Activated CD8-positive, alpha-beta memory T cell treated with anti-CD3 and anti-CD28 coated beads, Interleukin-2, amount 10 ng/mL, durations not matched to agents 7 days and 5 days (primary cell): ENCODE measurements around the gene SCYL1. TPM values are rescaled to one million over a fixed set of nuclear protein-coding genes. Genes with fewer than 3 reads are reported as not detected.

Source experiments
- ATAC-seq: fragments of 150-1000 bp; cut with Tn5 transposase; one replicate; pipeline ENCODE4 v1.10.0; 2021; ENCODE audit warnings: moderate library complexity
- CTCF ChIA-PET: fragments of 350-600 bp; sonication (Branson Sonifier 250); formaldehyde crosslinking; loops from one replicate; lab custom pipeline; 2021; ENCODE audit warnings: antibody characterized with exemption; lab: Charles Lee
- DNase-seq: peaks from one replicate; pipeline ENCODE4 v3.0.0-alpha.2; 2020
- H3K27ac Mint-ChIP-seq: one replicate; pipeline ENCODE4 v1.8.0; 2021; ENCODE audit warnings: mild to moderate bottlenecking, mixed read lengths
- H3K27me3 Mint-ChIP-seq: one replicate; pipeline ENCODE4 v1.8.0; 2021; ENCODE audit warnings: mixed read lengths
- H3K36me3 Mint-ChIP-seq: one replicate; pipeline ENCODE4 v1.8.0; 2021; ENCODE audit warnings: mild to moderate bottlenecking, mixed read lengths
- H3K4me1 Mint-ChIP-seq: one replicate; pipeline ENCODE4 v1.8.0; 2021; ENCODE audit warnings: mixed read lengths
- H3K4me3 Mint-ChIP-seq: one replicate; pipeline ENCODE4 v1.8.0; 2021; ENCODE audit warnings: mild to moderate bottlenecking, moderate library complexity, mixed read lengths
- H3K9me3 Mint-ChIP-seq: one replicate; pipeline ENCODE4 v1.8.0; 2022; ENCODE audit warnings: low read depth, mixed read lengths
- total RNA-seq, 2 experiments: library from RNA; stranded (reverse); gene quantifications; one replicate each; pipeline ENCODE4 v1.2.3, GENCODE V29; 2021

Gene SCYL1
- total RNA-seq, 2 experiments from 2014 or later, result 68.0 to 76.7 TPM

DNA sequence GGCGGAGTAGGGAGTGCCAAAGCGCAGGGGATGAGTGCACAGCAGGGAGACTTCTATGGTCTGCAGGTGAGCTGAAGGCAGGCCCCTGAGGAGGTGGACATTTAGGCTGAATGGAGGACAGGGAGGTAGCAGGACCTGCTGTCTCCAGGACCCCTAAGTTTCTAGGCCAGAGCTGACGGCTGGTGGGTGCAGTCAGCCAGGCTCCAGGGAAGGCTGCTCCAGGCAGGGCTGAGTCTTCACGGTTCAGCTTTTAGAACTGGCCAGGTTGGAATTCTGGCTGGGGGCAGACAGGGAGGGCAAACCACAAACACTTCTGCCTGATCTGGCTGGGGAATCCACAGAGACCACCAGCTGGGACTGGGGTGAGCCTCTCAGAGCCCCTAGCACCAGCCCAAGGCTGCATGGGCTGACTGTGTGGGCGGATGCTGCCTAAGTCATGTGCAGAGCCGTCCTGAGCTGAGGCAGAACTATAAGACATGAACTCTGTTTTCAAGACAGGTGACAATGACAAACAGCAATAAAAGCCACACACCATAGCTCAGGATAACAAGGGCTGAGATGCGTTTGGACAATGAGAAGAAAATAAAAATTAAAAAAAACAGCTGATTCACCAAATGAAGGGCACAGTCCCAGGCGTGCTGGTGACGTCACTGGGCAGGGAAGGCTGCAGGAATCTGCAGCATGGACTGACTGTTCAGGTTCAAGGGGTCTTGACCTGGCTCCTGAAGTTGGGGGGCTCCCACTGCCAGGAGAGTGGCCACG is 36.4 kb upstream of the SCYL1 start:
- no peak overlapping the region for H3K27ac Mint-ChIP-seq
- ATAC-seq (no peak), DNase-seq (no peak)
- no peaks in the 10 kb centered on the region for H3K9me3 Mint-ChIP-seq
- CTCF ChIA-PET, result interaction anchor here (1.4 to 3.5 kb wide), 4 partner anchors 11 to 73 kb away, joined by 5 to 23 read pairs (median 8); no protein-coding TSS in a partner anchor
- no peak overlapping the region for H3K4me3 Mint-ChIP-seq
- peaks cover 5% of the 10 kb centered on the region for H3K27me3 Mint-ChIP-seq
- H3K36me3 Mint-ChIP-seq, result no peaks in the 10 kb centered on the region
- peaks cover 19% of the 10 kb centered on the region for H3K4me1 Mint-ChIP-seq

DNA sequence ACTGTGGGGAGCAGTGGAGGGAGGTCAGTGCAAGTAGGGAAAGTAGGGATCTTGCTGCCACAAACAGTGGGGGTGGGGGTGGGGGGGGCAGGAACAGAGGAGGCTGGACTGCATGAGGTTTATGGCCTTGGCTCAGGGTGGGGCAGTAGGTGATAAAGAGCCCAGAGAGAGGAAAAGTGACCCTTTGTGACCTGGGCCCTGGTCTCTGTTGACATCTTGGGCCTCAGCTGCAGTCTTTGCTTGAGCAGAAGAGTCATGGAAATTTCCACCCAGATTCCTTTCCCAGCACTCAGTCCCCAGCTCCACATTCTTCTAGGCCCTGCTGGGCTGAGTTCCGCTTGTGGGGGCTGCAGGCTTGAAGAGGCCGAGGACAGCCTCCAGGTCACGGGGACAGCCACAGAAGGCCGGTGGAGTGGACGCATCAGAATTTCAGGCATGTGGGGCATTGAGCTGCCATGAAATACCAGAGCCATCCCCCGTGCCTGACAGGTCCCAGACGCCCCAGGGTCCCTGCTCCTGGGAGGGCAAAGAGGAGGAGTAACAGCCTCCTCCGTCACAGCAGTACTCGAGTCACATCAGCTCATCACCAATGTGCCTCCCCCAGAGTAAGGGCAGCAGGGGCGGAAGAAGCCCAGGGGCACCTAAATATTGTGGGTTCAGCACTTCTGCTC is 35.7 kb upstream of the SCYL1 start:
- no peaks in the 10 kb centered on the region for H3K36me3 Mint-ChIP-seq
- no peak for ATAC-seq
- H3K4me1 Mint-ChIP-seq, result peaks cover 24% of the 10 kb centered on the region
- CTCF ChIA-PET, result interaction anchor here (1.4 to 3.5 kb wide), 4 partner anchors 11 to 73 kb away, joined by 5 to 23 read pairs (median 8); no protein-coding TSS in a partner anchor
- no peak overlapping the region for H3K4me3 Mint-ChIP-seq
- peaks cover 3% of the 10 kb centered on the region for H3K27me3 Mint-ChIP-seq
- DNase-seq, result no peak
- H3K27ac Mint-ChIP-seq, result no peak overlapping the region
- no peaks in the 10 kb centered on the region for H3K9me3 Mint-ChIP-seq

DNA sequence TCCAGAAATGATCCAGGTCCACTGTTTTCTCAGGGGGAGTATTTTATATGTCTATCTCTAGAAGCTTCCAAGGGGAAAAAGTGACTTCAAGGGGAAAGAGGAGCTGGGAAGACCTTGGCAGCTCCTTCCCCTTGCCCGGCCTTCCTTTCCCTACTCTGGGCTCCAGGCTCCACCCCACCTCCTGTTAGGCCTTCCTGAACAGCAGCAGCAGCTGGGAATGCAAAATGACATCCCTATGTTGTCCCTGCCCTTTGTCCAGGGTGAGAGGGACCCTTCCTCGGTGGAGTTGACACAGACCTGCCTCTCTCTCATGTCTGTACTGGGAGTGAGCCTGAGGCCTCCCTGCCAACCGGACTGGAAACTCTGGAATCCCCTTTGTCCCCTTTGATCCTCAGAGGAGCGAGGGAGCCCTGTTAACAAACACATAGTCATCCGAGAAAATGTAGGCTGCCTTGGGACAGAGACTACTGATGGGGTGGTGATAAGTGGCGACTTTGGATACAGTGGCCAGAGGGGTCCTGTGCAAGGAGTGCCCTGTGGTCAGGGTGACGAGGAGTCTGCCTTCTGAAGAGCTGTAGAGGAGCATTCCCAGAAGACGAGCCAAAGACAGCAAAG is 35.1 kb upstream of the SCYL1 start:
- Mint-ChIP-seq H3K4me3 (no peak overlapping the region), H3K9me3 (no peaks in the 10 kb centered on the region), H3K4me1 (peaks cover 29% of the 10 kb centered on the region), H3K27me3 (peaks cover 3% of the 10 kb centered on the region), H3K36me3 (no peaks in the 10 kb centered on the region), H3K27ac (no peak overlapping the region)
- CTCF ChIA-PET, result interaction anchor here (1.4 to 1.8 kb wide), 3 partner anchors 18 to 74 kb away, joined by 3 to 7 read pairs (median 5); no protein-coding TSS in a partner anchor
- DNase-seq, result no peak
- no peak for ATAC-seq

DNA sequence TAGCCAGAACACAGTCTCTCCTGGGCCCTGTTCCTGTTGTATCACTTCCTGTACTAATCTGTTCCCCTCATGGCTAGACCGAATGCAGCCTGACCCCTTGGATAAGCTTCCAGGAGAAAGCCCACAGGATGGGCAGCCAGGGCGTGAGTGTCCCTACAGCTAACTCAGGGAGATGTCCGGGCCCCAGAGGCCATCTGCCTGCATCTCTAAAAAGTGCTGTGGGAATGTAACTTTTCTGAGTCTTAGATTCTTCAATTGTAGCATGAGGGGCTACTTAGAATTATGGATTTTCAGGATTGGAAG is 33.8 kb upstream of the SCYL1 start:
- Mint-ChIP-seq H3K36me3 (no peaks in the 10 kb centered on the region), H3K9me3 (no peaks in the 10 kb centered on the region), H3K27me3 (no peaks in the 10 kb centered on the region), H3K4me1 (peaks cover 34% of the 10 kb centered on the region), H3K4me3 (no peak overlapping the region), H3K27ac (no peak overlapping the region)
- CTCF ChIA-PET, result interaction anchor here (1.0 to 10.7 kb wide), 5 partner anchors 10 to 176 kb away, joined by 3 to 102 read pairs (median 3); no protein-coding TSS in a partner anchor
- DNase-seq (no peak), ATAC-seq (no peak)

DNA sequence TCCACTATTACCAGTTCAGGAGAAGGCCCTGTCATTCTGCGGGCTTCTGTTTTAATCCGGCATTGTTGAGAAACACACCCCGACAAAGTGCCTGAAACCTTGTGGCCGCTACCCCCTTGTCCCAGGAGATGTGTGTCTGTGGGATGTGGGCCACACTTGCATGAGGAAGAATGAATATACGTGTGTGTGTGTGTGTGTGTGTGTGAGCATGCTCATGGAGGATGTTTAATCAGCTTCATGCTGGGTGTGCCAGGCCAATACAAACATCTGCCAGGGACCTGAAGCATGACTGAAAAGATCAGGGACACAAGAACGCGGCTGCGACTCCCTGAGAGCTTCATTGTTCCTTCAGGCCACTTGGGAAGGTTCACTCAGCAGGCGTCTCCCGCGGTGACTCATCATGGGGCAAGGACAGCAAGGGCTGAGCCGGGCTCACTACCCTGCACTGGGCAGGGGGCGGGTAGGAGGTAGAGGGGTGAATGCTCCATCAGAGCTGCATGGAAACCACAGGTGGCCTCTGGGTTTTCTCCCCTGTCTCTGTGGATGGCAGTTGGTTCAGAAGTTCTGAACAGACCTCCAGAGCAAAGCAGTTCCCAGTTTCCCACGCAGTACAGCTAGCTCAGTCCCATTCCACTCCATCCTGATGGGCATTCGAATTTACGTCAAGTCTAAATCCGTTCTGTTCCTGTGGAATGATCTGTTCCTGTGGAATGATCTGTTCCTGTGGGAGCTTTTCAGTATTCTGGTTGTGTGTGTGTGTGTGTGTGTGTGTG is 33.1 kb upstream of the SCYL1 start:
- Mint-ChIP-seq H3K27ac (no peak overlapping the region), H3K9me3 (no peaks in the 10 kb centered on the region), H3K27me3 (no peaks in the 10 kb centered on the region), H3K4me3 (no peak overlapping the region), H3K4me1 (peaks cover 40% of the 10 kb centered on the region), H3K36me3 (no peaks in the 10 kb centered on the region)
- DNase-seq (no peak), ATAC-seq (no peak)
- CTCF ChIA-PET, result interaction anchor here (1.0 to 10.7 kb wide), 5 partner anchors 10 to 177 kb away, joined by 3 to 102 read pairs (median 3); no protein-coding TSS in a partner anchor

DNA sequence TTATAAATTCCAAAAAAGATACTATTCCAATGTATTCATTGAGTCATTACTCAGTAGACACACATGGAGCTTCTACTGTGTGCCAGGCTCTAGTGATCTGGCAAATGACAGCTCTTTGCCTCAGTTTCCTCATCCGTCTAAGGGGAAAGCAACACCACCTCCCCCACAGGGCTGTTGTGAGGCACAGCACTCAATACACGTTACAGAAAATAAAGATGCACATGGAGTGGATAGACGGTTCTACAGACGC is 32.6 kb upstream of the SCYL1 start:
- ATAC-seq, result no peak
- H3K4me3 Mint-ChIP-seq, result no peak overlapping the region

DNA sequence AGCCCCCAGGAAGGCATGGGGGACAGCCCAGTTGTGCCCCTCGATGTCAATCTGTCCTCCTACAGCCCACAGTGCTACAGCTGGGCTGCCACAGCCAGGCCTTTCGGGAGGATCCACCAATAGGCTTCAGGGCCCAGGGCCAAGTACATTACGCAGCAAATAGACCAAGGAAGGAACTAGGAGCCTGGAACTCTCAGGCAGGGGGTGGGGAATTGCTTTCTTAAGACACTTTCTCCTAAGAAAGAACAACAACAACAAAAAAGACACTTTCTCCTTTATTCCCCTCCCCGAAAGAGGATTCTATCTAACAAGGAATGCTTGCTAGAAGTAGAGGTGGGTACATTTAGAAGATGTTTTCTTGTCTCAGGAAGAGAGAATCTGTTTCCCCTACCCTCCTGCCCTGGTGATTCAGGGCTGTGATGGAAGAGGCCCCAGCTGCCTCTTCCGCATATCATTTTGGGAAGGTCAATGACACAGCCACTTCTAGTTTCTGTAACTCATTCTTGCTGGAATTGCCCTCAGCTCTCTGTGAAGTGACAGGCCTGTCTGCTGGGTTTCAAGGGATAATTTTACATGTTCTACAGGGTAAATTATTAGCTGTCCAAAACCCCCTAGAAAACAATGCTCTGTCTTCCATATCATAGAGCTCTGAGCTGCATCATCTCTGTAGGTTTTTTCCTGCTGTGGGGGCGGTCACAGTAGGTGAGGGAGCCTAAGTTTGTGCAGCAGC is 32.1 kb upstream of the SCYL1 start:
- ATAC-seq, result no peak
- H3K36me3 Mint-ChIP-seq, result no peaks in the 10 kb centered on the region
- CTCF ChIA-PET, result interaction anchor here (0.9 to 10.7 kb wide), 4 partner anchors 15 to 60 kb away, joined by 3 to 102 read pairs (median 4); no protein-coding TSS in a partner anchor
- no peaks in the 10 kb centered on the region for H3K9me3 Mint-ChIP-seq
- no peaks in the 10 kb centered on the region for H3K27me3 Mint-ChIP-seq
- DNase-seq, result no peak
- H3K27ac Mint-ChIP-seq, result peak overlapping the region; percentile 50
- H3K4me1 Mint-ChIP-seq, result peaks cover 43% of the 10 kb centered on the region
- no peak overlapping the region for H3K4me3 Mint-ChIP-seq

More for the DNA sequence above, 32.6 kb upstream of the SCYL1 start:
- DNase-seq, result no peak
- CTCF ChIA-PET, result interaction anchor here (1.0 to 10.7 kb wide), 3 partner anchors 9 to 20 kb away, joined by 3 to 102 read pairs (median 4); no protein-coding TSS in a partner anchor
- Mint-ChIP-seq H3K4me1 (peaks cover 45% of the 10 kb centered on the region), H3K27ac (no peak overlapping the region), H3K36me3 (no peaks in the 10 kb centered on the region), H3K9me3 (no peaks in the 10 kb centered on the region), H3K27me3 (no peaks in the 10 kb centered on the region)

DNA sequence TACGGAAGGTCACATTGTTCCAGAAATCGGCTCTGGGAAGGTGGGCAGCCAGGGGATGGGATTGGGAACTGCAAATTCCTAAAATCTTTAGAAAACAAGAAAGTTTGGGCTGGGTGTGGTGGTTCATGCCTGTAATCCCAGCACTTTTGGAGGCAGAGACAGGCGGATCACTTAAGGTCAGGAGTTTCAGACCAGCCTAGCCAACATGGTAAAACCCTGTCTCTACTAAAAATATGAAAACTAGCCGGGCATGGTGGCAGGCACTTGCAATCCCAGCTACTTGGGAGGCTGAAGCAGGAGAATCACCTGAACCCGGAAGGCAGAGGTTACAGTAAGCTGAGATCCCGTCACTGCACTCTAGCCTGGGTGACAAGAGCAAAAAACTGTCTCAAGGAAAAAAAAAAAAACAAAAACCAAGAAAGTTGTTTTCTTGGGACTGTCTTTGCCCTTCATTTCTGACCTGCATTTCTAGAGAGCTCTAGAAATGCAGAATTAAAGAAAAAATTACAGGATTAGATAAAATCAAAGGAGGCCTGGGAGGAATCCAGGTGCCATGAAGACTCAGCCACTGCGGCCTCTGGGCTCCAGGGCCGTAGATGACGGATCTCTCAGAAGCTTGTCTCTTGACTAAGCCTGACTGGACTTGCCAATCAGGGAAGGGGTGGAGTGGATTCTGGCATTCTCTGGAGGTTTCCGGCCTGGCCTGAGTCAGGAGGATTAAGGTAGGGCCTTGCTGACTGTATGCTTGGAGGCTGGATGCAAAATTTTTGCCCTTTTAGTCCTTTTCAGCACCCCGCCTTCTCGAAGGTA is 31.3 kb upstream of the SCYL1 start:
- DNase-seq (no peak), ATAC-seq (no peak)
- CTCF ChIA-PET, result interaction anchor here (0.9 to 19.1 kb wide), 4 partner anchors 15 to 75 kb away, joined by 3 to 489 read pairs (median 52); partner anchors contain the start of gene NEAT1
- H3K27me3 Mint-ChIP-seq, result no peaks in the 10 kb centered on the region
- peaks cover 1% of the 10 kb centered on the region for H3K36me3 Mint-ChIP-seq
- peaks cover 40% of the 10 kb centered on the region for H3K4me1 Mint-ChIP-seq
- H3K9me3 Mint-ChIP-seq, result no peaks in the 10 kb centered on the region
- no peak overlapping the region for H3K4me3 Mint-ChIP-seq
- peak overlapping the region; percentile 50 for H3K27ac Mint-ChIP-seq

DNA sequence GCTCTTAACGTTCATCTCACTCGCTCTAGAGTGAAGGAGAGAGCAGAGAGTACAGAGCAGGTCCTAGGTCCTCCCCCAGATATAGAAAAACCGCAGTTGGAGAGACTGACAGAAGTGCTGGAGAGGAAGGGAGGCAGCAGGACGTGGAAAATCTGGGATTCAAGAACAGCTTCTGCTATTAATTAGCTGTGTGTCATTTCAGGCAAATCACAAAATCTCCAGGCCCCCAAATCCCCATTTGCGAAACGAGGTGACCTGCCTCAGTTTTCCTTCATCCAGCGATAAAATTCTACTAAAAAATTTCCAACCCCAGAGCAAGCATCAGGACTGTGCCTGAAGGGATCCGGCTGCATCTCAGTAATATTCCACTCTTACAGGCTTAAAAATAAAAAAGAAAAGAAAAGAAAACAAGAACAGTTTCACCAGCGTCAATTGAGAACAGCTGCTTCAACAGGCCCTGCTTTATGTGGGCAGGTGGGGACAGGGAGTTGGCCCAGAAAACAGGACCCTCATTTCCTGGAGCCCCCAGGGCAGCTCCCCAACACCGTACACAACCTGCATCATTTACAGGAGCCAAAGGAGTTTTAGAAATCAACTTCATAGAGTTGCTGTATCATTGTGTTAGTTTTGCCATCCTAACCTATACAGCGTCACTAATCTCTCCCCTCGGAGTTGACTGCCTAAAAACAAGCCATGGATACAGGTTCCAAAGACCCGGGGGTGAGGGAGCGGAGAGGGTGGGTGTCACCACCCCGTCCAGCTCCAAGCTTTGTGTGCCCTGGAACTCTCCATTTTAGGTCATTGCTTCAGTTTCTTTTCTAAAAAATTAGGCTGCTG is 28.4 kb upstream of the SCYL1 start:
- CTCF ChIA-PET, result interaction anchor here (0.8 to 19.1 kb wide), 10 partner anchors 10 to 79 kb away, joined by 3 to 489 read pairs (median 6); partner anchors contain the start of genes EHBP1L1 and NEAT1
- peaks cover 2% of the 10 kb centered on the region for H3K27me3 Mint-ChIP-seq
- no peak overlapping the region for H3K27ac Mint-ChIP-seq
- DNase-seq (peak; percentile 62), ATAC-seq (peak; percentile 0)
- H3K36me3 Mint-ChIP-seq, result peaks cover 1% of the 10 kb centered on the region
- no peak overlapping the region for H3K4me3 Mint-ChIP-seq
- H3K9me3 Mint-ChIP-seq, result no peaks in the 10 kb centered on the region
- peaks cover 36% of the 10 kb centered on the region for H3K4me1 Mint-ChIP-seq

DNA sequence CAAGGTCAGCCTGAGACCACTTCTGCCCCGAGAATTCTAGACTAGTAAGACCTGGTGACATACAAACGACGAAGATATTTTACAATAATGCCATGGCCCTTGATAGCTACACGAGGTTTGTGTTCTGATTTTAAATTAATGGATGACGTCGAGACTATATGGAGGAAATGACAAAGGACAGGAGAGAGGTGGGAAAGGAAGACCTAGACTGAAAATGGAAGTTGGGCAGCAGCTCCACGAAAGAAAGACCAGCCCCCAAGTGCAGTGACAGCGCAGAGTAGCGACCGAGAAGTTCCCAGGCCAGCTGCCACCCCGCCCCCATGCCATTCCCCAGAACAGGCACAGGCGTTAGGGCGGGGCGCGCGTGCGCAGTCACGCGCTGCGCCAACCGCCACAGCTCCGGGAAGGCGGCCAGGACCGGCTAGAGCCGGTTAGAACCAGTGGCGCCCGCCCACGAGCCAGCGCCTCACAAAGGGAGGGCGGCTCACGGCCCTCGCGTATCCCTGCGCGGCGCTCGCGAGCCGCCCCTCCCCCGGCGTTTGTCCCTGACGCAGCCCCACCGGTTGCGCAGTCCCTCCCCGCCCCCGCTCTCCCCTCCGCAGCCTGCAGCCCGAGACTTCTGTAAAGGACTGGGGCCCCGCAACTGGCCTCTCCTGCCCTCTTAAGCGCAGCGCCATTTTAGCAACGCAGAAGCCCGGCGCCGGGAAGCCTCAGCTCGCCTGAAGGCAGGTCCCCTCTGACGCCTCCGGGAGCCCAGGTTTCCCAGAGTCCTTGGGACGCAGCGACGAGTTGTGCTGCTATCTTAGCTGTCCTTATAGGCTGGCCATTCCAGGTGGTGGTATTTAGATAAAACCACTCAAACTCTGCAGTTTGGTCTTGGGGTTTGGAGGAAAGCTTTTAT is 27.5 kb upstream of the SCYL1 start:
- CTCF ChIA-PET, result interaction anchor here (1.3 to 19.1 kb wide), 9 partner anchors 9 to 116 kb away, joined by 3 to 489 read pairs (median 11); partner anchors contain the start of genes EHBP1L1 and NEAT1
- Mint-ChIP-seq H3K9me3 (no peaks in the 10 kb centered on the region), H3K27ac (no peak overlapping the region), H3K27me3 (peaks cover 6% of the 10 kb centered on the region), H3K4me1 (peaks cover 34% of the 10 kb centered on the region), H3K4me3 (no peak overlapping the region), H3K36me3 (peaks cover 1% of the 10 kb centered on the region)
- ATAC-seq (peak; percentile 77), DNase-seq (peak; percentile 99)
